Measurements from ENCODE around the gene IMPG1.
"Not testable (repeated sequence)": the region's sequence is repeated elsewhere in the genome, so short reads cannot be mapped to it uniquely, and the experiment has no call there.

IMPG1 gene

GRCh38 chr6:75952128-75952527, 120.3 kb downstream of the IMPG1 start:
- no peak for DNase-seq (ENCODE audit: low read depth in 2 of 2)

- DNase-seq (ENCODE audit: low read depth in 2 of 2): no peak
Measured at GRCh38 chr6:75947935-75948334, 124.5 kb downstream of the IMPG1 start.

GRCh38 chr6:75946146-75946831, 126.2 kb downstream of the IMPG1 start:
- no peak for DNase-seq (ENCODE audit: low read depth in 2 of 2)

GRCh38 chr6:75943381-75943780, 129.1 kb downstream of the IMPG1 start:
- DNase-seq (ENCODE audit: low read depth in 2 of 2): no peak

GRCh38 chr6:75941509-75941908, 131.0 kb downstream of the IMPG1 start:
- no peak for DNase-seq (ENCODE audit: low read depth in 2 of 2)

- no peak for DNase-seq (ENCODE audit: low read depth in 2 of 2)
Measured at GRCh38 chr6:75940564-75940963, 131.9 kb downstream of the IMPG1 start.

- no peak for DNase-seq (ENCODE audit: low read depth in 2 of 2)
Measured at GRCh38 chr6:75937846-75938245, 134.6 kb downstream of the IMPG1 start.

GRCh38 chr6:75936682-75937081, 135.8 kb downstream of the IMPG1 start:
- DNase-seq (ENCODE audit: low read depth in 2 of 2): no peak

GRCh38 chr6:75935473-75935793, 137.0 kb downstream of the IMPG1 start:
- DNase-seq (ENCODE audit: low read depth in 2 of 2): no peak

GRCh38 chr6:75934643-75935472, 137.6 kb downstream of the IMPG1 start:
- peak in 1 of 2 donors; percentile 7 for DNase-seq (ENCODE audit: low read depth in 2 of 2)

GRCh38 chr6:75933387-75933975, 139.0 kb downstream of the IMPG1 start:
- no peak for DNase-seq (ENCODE audit: low read depth in 2 of 2)

GRCh38 chr6:75932067-75932466, 140.4 kb downstream of the IMPG1 start:
- no peak for DNase-seq (ENCODE audit: low read depth in 2 of 2)

- no peak for DNase-seq (ENCODE audit: low read depth in 2 of 2)
Measured at GRCh38 chr6:75931011-75931680, 141.3 kb downstream of the IMPG1 start.

- DNase-seq (ENCODE audit: low read depth in 2 of 2): no peak
Measured at GRCh38 chr6:75926293-75927168, 145.9 kb downstream of the IMPG1 start.

GRCh38 chr6:75922226-75922625, 150.2 kb downstream of the IMPG1 start:
- no peak for DNase-seq (ENCODE audit: low read depth in 2 of 2)

GRCh38 chr6:75913040-75913439, 159.4 kb downstream of the IMPG1 start:
- no peak for DNase-seq (ENCODE audit: low read depth in 2 of 2)

GRCh38 chr6:75907444-75907843, 165.0 kb downstream of the IMPG1 start:
- no peak for DNase-seq (ENCODE audit: low read depth in 2 of 2)

- no peak for DNase-seq (ENCODE audit: low read depth in 2 of 2)
Measured at GRCh38 chr6:75906871-75907270, 165.6 kb downstream of the IMPG1 start.

- not testable (repeated sequence) for DNase-seq (ENCODE audit: low read depth in 2 of 2)
Measured at GRCh38 chr6:75905129-75905528, 167.3 kb downstream of the IMPG1 start.

- not testable (repeated sequence) for DNase-seq (ENCODE audit: low read depth in 2 of 2)
Measured at GRCh38 chr6:75900216-75900615, 172.2 kb downstream of the IMPG1 start.

- DNase-seq (ENCODE audit: low read depth in 2 of 2): no peak
Measured at GRCh38 chr6:75896526-75896925, 175.9 kb downstream of the IMPG1 start.
